EL (cell line): ENCODE results near the gene RGS11.

Experiments
- DNase-seq: peaks from one replicate; pipeline ENCODE4 v3.0.0-alpha.2; 2016

Gene RGS11

DNA sequence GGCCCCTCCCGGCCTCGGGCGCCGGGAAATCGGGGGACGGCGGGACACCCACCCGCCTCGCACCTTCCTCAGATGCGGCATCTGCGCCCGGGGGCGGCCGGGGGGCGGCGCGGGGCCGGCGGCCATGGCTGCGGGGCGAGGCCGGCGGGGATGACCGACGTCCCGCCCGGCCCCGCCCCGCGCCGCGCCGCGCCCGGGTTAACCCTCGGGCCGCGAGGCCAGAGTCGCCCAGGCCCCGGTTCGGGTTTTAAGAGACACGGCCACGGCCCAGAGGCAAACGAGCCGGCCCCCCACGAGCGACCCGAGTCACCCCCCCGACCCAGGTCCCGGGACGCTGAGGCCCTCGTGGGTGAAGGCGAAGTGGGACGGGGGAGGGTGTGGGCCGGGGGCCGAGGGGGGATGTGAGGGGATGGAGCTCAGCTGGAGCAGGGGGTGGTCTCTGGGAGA lies at the start of gene RGS11:
Gene RGS11 (minus strand): TSS at position 159 of the 447 bp plus-strand sequence. CDS start 33 bp downstream, at position 126.
- DNase-seq: no peak

DNA sequence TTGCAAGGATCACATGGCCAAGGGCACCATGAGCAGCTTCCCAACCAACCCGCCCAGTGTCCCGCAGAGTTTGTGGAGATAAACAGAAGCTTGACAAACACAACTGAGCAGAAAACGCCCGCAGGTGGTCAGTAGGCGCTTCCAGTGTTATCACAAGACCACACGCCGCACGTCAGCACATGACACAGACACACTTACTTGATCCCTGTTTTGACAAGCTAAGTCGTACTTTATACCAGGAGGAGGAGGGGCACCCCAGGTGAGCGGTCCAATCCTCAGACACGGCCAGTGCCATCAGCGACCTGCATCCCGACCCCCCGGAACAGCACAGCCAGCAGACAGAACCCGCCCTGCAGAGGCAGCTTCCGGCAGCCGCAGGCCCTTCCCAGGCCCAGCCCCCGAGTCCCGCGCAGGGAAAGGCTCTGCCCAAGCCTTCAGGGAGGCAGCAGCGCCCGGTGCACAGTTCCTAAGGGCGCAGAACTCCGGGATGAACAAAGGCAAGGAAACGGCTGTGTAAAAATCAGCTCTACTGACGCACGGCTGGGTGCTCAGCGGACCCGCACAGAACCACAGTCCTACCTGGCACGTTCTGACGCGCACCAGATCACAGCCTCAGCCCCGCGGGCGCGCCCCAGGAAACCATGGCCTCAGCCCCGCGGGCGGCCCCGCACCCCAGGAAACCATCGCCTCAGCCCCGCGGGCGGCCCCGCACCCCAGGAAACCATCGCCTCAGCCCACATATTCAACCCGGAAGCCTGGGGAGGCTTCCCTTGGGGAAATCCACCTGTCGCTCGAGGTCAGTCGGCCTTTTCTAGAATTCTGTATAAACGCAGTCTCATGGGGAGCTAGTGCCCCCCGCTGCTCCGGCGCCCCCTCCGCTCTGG lies 48.9 kb upstream of the RGS11 start:
- no peak for DNase-seq

DNA sequence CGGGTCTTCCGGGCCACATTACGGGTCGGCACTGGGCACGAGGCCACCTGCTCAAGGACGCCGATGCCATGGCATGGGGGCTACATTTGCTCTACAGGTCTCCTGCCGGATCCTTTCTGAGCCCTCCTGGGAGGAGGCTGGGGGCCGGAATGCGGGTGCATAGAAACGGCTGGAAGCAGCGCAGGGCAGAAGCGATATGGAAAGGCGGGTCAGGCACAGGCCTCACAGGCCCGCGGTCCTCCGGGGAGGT lies 48.4 kb upstream of the RGS11 start:
- no peak for DNase-seq

DNA sequence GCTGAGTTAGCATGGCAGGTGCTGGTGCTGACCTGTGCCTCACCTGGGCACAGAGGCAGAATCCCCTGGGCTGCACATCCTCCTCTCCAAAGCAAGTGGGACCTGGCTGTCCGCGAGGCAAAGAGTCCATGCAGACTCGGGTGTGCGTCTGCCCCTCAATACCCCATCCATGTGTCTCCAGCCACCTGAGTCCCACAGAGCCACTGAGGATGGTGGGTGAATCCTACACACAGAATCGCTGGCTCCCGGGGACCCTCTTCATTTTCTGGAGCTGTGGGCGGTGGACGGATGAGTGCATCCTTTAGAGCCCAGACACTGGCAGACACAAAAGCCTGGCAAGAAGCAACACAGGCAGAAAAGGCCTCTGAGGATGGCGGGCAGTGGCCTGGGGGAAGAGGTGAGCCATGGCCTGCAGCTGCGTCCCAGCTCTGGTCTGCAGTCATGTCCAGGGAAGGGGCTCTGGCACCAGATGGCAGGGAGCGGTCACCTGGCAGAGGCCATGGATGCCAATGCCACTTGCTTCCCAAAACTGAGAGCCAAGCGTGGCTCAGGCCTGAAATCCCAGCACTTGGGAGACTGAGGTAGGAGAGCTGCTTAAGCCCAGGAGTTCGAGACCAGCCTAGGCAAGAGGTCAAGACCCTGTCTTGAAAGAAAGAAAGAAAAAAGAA lies 46.9 kb upstream of the RGS11 start:
- no peak for DNase-seq

DNA sequence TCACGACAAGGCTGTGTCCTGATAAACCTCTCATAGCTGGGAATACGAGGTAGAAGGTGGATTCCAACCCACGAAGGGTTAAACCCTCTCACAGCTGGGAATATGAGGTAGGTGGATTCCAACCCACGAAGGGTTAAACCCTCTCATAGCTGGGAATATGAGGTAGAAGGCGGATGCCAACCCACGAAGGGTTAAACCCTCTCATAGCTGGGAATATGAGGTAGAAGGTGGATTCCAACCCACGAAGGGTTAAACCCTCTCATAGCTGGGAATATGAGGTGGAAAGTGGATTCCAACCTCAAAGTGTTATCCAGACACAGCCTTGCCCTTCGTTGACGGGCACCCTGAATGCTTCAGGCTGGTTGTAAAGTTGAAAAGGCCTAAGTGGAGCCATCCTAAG lies 45.8 kb upstream of the RGS11 start:
- no peak for DNase-seq

DNA sequence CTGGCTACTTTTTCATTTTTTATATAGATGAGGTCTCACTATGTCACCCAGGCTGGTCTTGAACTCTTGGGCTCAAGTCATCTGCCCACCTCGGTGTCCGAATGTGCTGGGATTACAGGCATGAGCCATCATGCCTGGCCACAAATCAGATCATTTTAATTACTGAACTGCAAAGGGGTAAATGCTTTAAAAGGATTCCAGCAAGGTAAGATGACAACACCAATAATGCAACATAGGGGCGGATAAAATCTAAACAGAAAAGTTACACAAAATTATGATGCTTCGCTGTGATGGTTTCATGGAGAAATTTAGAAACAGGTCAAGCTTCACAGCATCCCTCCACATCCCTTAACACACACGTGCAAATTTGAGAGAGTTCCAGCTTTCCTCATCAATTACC lies 44.5 kb upstream of the RGS11 start:
- DNase-seq: no peak

DNA sequence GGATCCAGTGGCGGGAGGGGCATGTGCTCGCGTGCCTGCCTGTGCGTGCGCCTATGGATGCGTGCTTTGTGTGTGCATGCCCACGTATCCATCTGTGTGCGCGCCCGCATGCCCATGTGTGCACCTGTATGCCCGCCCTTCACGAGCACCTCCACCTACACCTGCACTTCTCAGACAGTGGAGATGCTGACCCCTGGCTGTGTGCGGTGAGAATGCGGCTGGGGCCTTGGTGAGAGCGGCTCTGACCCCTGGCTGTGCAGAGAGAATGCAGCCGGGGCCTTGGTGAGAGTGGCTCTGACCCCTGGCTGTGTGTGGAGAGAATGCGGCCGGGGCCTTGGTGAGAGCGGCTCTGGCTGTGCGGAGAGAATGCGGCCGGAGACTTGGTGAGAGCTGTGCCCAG lies 42.9 kb upstream of the RGS11 start:
- no peak for DNase-seq

DNA sequence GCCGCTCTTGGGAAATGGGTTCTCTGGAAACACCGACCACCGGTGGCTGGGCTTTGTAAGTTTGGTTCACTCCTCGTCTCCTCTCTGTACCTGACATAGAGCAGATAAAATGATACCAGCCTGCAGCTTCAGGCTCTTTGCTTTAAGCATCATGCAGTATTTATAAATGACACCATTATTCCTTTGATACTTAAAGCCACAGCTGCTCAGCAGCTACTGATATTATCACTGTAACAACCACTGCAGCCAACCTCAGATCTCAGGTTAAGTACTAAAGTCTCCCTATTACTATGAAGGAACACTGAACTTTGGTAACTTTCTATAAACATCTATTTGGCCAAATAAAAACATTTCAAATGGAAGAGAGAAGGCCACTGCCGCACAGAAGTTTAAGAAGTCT lies 41.8 kb upstream of the RGS11 start:
- no peak for DNase-seq

DNA sequence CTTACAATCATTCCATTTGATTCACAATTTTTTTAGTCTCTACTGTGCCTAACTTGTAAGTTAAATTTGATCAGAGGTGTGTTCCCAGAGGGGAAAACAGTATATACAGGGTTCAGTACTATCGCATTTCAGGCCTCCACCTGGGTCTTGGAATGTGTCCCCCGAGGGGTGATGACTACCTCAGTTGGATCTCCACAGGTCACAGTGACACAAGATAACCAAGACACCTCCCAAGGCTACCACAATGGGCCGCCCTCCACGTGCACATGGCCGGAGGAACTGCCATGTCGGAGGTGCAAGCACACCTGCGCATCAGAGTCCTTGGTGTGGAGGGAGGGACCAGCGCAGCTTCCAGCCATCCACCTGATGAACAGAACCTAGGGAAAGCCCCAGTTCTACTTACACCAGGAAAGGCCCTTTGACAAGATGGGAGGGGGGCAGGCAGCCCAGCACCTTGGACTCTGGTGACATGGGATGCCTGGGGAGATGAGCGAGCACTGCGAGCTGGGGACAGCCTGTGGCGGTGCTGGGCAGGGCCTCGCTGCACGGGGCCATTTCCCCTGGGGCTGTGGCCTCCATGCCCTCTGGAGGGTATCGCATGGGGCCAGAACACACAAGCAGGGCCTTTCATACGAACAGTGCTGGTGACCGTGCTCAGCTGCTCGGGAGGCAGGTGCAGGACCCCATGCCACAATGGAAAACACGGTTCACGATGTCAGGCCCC lies 41.2 kb upstream of the RGS11 start:
- no peak for DNase-seq

DNA sequence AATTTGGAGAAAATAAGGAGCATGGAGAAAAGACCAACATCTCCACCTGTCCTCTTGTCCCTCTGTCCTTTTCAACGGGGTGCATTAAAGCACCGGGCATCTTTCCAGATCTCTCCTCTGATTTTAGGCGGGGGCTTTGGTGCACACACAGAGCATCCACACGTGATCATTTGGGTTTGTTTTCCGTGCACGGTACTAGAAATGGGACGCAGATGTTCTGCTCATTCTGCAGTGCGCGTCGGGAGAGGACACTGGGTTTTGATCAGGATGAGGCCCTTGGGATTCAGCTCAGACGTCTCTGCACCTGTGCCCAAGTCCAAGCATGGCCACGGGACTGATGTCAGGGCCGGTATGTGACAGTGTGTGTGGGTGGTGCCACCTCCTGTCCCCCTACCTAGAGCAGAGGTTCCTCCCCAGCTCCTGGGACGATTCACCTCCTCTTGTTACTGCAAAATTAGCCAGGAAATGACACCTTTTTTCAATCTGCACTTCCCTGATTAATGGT lies 39.1 kb upstream of the RGS11 start:
- no peak for DNase-seq

DNA sequence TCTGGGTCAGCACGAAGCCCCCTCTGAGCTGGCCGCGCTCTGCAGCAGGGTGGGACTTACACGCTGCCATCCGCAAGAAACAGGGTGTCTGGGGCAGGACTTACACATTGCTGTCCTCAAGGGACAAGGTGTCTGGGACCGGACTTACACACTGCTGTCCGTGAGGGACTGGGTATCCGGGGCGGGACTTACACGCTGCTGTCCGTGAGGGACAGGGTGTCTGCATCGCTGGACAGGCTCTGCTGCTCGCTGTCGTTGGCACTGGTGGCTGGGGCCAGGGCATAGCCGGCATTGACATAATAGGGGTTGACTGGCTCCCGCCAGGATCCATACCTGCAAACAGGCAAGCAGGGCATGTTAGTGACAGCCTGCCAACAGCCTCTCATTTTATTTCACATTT lies 38.6 kb upstream of the RGS11 start:
- DNase-seq: no peak

DNA sequence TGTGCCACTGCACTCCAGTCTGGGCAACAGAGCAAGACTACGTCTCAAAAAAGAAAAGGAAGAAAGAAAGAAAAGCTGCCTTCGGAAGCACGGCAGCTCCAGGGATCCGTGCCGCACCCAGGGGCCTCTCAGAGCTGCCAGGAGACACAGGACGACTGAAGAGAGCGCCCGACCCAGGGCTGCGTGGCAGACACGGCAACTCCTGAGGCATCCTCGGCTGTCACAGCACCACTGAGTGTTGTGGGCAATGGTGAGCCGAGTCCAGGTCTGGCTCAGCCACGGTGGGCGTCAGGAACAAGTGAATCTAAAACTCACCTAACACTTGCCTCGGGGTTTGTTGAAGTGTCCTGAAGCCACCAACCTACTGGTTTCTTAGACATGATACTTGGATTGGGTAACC lies 36.0 kb upstream of the RGS11 start:
- no peak for DNase-seq

DNA sequence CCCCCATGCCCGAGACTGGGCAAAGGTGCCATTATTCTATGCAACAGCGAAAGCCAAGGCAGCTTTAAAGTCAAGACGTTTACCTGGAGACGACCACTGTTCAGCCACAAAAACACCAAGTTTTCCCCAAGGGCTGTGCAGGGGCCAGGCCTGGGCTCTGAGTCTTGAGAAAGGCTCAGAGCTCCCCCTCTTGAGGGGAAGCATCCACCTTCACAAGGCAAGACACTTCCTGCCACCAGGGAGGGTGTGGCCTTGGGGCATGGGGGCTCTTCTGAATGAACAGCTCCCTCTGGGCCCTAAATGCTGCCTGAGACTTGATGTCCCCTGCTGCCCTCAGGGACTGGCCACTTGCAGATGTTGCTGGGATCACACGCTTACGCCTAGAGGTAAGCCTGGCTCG lies 33.7 kb upstream of the RGS11 start:
- DNase-seq: no peak

DNA sequence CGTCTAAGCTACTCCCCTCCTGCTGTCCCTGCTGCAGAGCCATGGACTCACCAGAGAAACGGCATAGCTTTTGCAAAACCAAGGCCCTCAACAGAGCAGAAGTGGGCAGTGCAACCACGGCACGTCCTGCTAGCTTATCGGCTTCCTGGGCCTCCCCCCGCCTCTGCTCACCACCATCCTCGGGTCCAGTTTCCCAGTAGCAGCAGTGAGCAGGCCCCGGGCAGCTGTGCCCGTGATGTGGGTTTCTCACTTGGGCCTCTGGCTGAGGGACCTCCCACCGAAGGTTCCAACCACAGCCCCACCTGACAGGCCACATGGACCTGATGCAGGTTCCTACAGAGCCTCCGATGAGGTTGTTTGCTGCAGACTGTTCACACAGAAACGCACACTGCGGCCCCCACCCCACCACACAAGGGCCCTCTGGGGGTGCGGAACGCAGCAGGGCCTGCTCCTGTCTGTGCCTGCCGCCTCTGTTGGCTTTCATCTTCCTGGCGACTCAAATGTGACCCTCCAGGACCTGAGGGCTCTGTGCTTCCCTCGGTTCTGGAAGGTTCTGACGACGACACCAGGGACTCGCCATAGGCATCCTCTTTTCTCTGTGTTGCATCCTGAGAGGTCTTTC lies 32.1 kb upstream of the RGS11 start:
- DNase-seq: no peak

DNA sequence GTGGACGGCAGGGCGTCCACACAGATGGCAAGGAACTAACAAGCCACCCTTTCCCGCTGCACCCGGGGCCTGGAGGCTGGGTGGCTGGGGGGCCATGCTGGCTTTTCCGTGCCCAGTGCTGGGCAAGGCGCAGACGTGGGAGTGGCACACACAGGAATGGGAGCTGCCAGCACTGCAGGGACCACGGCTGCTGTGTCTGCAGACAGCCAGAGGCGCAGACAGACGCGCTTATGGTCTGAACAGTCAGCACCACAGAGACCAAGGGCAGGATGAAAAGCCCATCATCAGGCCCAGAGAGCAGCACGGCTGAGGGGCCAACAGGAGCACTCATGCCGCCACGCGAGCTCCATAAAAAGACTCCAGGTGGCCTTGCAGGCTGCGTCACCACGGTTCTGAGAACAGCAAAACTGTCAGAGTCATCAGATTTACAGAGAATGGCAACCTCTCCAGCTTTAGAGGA lies 31.2 kb upstream of the RGS11 start:
- DNase-seq: no peak

DNA sequence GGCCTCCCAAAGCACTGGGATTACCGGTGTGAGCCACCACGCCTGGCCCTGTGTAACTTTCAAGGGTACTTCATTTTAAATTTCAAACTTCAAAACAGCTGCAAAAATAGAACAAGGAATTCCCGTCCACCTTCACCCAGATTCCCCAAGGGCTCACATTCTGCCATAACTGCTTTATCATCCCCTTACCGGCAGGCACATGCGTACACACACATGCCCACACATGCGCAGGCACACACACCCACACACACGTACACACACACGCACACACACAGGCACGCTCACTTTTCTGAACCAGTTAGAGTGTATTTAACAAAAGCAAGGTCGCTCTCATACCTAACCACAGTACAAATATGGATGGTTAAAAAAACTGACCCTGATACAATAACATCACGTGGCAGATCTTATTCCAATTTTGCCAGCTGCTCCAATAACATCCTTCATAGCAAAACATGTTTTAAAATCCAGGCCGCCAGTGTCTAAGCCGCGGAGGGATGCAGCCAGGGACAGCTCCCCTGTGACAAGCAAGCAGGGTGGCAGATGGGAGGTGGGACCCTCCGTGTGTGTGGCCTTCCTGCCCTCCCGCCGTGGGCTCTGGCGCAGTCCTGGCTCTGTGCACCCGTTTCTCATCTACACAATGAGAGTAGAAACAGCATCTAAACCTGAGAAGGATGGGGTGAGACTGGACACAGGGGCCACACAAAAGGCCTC lies 30.3 kb upstream of the RGS11 start:
- DNase-seq: no peak

DNA sequence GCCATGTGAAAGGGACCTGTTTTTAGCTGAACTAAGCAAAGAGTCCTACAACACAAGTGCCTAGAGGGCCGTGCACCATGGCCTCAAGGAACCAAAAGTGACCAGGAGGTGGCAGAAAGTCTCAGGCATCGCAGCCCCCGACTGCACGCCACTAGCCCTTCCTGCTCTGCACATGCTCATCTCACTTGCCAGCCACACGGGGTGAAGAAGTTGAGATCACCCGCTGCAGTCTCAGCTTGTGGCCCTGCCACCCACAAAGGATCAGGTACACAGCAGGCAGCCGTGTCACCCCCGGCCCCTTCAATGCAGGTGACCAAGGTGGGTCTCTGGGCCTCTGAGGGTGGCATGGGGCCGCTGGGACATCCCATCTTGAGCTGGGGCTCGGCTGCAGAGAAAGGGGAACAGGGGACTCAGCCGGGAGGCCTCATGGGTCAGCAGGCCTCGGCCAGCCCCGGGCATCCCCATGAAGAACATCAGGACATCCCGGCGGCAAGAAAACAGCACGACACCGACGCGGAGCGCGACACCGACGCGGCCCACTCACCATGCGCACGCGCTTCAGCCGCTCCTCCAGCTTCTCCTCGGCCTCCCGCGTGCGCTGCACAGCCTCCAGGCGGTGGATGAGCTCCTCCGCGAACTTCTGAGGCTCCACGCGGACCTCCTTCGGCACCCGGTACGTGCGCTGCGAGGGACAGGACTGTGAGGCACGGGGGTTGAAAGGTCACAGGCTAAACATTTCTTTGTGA lies 28.2 kb upstream of the RGS11 start:
- DNase-seq: no peak

DNA sequence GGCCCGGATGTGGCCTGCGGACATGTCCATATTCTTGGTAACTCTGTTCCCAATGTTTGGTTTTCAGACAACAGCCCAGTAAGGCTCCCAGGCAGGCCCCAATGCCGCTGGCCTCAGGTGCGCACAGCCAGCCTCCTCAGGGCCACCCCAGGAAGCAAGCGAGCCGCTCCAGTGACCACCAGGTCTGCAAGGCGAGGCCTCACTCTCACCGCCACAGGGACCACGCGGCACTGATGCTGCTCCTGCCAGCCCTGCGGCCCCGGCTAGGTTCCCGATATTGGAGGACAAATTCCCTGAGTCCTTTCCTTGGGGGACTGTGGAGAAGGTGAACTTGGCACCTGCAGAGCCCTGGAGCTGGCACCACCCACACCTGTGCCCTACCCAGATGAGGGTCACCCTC lies 26.2 kb upstream of the RGS11 start:
- DNase-seq: no peak

DNA sequence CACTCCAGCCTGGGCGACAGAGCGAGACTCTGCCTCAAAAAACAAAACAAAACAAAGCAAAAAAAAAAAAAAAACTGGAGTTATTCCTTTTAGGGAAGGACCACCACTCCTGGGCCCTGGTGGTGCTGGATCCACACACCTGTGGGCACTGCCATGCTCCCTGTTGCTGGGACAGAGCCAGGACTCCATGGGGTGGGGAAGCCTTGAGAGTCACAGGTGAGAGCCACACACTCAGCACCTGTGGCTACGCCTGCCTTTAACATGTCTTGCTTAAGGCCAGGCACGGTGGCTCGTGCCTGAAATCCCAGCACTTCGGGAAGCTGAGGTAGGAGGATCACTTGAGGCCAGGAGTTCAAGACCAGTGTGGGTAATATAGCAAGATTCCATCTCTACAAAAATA lies 25.5 kb upstream of the RGS11 start:
- no peak for DNase-seq

DNA sequence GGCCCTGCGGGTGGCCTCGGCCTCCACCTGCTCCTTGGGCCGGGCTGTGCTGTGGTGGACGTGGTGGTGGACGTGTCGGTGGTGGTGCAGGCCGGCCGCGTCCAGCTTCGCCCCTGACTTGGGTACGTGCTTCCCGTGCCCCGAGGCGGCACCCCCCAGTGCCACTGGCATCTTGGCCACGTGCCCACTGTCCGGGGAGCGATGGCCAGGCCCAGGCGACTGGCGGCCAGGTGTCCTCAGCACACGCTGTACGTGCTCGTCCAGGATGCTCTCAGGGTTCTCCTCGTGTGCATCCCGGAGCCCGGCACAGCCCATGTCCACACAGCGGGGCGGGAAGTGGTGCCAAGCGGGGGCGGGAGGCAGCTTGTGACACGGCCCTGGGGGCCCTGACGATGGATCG lies 22.1 kb upstream of the RGS11 start:
- DNase-seq: no peak

DNA sequence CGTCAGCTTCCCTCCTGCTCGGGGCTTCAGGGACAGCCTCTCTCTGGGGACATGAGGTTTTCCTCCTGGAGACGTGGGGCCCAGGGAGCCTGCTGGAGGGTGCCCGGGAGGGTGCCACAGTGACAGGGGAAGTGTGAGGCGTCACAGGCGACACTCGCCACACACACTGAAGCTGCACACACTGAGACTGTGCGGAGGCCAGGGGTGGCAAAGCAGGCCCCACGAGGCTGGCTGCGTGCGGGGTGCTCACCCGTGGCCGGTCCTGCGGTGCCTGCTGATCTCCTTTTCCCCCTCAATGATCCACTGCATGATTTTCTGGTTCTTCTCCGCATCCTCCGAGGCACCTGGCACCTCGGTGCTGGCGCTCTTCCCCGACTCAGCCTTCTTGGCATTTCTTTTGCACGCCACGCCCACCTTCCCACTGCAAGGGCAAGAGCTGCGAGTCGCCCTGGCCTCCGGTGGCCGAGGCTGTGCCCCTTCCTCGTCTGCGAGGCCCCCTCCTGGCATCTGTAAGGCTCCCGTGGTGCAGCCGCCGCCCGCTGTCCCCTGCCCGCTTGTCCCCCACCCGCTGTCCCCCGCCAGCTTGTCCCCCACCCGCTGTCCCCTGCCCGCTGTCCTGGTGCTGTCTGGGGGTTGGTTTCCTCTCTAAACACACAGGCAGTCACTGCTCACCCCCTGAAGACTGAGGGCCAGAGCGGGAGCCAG lies 21.2 kb upstream of the RGS11 start:
- DNase-seq: no peak
